ENCODE data around the gene FUNDC1.

The FUNDC1 gene

GRCh38 chrX:44489515-44489914, 53.1 kb downstream of the FUNDC1 start:
- TF ChIP-seq FOXM1 (IDR thresholded peaks at IDR 0.05; ENCODE audit: borderline replicate concordance, low read depth) (no peak), YY1 (IDR thresholded peaks at IDR 0.05; ENCODE audit: low read depth) (no peak), REST (IDR thresholded peaks at IDR 0.05; ENCODE audit: low read depth) (no peak), ZBTB7A (IDR thresholded peaks at IDR 0.05; ENCODE audit: low read depth) (no peak), RAD21 (IDR thresholded peaks at IDR 0.05; ENCODE audit: low read depth) (no peak)

DNA sequence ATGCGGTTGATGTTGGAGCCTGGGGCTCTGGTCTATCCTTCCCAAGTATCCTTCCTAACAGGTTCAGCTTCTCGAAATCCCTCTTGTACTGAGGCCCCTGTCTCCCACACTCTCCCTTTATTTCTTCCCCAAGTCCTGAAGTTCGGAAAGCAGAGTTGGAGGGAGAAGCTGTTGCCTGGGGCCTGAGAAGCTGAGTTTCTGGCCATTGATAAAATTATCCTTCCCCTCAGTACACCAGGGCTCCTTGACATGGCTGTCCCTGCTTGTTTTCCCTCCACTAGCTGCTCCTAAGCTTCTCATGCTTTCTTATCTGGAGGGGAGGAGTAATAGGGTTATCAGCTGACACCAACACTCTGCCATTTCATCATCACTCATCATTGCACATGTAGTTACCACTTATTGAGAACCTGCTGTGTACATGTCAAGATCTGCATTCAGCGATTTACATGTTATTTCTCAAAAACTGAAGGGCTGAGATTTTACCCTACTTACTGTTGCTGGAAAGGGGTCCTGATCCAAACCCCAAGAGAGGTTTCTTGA, 58.0 kb downstream of the FUNDC1 start:
- TF ChIP-seq NFIC (IDR thresholded peaks at IDR 0.05) (no peak), MAX (IDR thresholded peaks at IDR 0.05) (no peak), TAF1 (IDR thresholded peaks at IDR 0.05; ENCODE audit: low read depth) (no peak), ZBTB7A (IDR thresholded peaks at IDR 0.05; ENCODE audit: low read depth) (no peak), RAD21 (IDR thresholded peaks at IDR 0.05; ENCODE audit: low read depth) (no peak), TEAD4 (IDR thresholded peaks at IDR 0.05) (no peak), FOXM1 (IDR thresholded peaks at IDR 0.05; ENCODE audit: borderline replicate concordance, low read depth) (no peak), CEBPB (IDR thresholded peaks at IDR 0.05) (no peak), CREB1 (IDR thresholded peaks at IDR 0.05; ENCODE audit: low read depth) (no peak), EGR1 (IDR thresholded peaks at IDR 0.05) (no peak), YY1 (IDR thresholded peaks at IDR 0.05; ENCODE audit: low read depth) (no peak), EP300 (IDR thresholded peaks at IDR 0.05; ENCODE audit: borderline replicate concordance) (no peak), REST (IDR thresholded peaks at IDR 0.05; ENCODE audit: low read depth) (no peak), TCF12 (IDR thresholded peaks at IDR 0.05; ENCODE audit: low read depth) (no peak)
- TF ChIP-seq, protein P1, sequence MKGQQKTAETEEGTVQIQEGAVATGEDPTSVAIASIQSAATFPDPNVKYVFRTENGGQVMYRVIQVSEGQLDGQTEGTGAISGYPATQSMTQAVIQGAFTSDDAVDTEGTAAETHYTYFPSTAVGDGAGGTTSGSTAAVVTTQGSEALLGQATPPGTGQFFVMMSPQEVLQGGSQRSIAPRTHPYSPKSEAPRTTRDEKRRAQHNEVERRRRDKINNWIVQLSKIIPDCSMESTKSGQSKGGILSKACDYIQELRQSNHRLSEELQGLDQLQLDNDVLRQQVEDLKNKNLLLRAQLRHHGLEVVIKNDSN (IDR thresholded peaks at IDR 0.05) = no peak

GRCh38 chrX:44483965-44484606, 58.6 kb downstream of the FUNDC1 start:
- no peak for TF ChIP-seq ZBTB7A (IDR thresholded peaks at IDR 0.05; ENCODE audit: low read depth)
- TF ChIP-seq EP300 (IDR thresholded peaks at IDR 0.05; ENCODE audit: borderline replicate concordance) = no peak
- TF ChIP-seq NFIC (IDR thresholded peaks at IDR 0.05) = no peak
- TF ChIP-seq YY1 (IDR thresholded peaks at IDR 0.05; ENCODE audit: low read depth) = no peak
- no peak for TF ChIP-seq CEBPB (IDR thresholded peaks at IDR 0.05)
- TF ChIP-seq TAF1 (IDR thresholded peaks at IDR 0.05; ENCODE audit: low read depth) = no peak
- TF ChIP-seq TEAD4 (IDR thresholded peaks at IDR 0.05) = no peak
- no peak for TF ChIP-seq CREB1 (IDR thresholded peaks at IDR 0.05; ENCODE audit: low read depth)
- no peak for TF ChIP-seq FOXM1 (IDR thresholded peaks at IDR 0.05; ENCODE audit: borderline replicate concordance, low read depth)

DNA sequence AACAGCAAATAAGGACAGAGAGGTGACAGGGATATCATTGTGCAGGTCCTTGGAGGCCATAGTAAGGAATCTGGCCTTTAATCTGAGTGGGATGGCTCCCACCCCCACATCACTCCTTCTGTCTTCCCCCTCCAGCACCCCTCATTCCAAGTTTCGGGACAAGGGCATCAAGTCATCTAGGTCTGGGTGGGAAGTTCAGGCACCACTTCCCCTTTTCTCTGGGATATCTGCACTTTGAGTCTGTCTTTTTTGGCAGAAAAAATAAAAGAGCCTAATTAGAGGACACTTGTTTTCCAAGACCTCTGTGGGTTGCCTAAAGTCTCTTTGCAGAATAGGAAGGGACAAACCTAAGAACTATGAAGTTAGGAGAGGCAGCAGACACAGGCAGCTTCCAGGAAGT, 60.1 kb downstream of the FUNDC1 start:
- TF ChIP-seq FOXM1 (IDR thresholded peaks at IDR 0.05; ENCODE audit: borderline replicate concordance, low read depth) (no peak), RAD21 (IDR thresholded peaks at IDR 0.05; ENCODE audit: low read depth) (no peak), EP300 (IDR thresholded peaks at IDR 0.05; ENCODE audit: borderline replicate concordance) (no peak), CREB1 (IDR thresholded peaks at IDR 0.05; ENCODE audit: low read depth) (no peak), REST (IDR thresholded peaks at IDR 0.05; ENCODE audit: low read depth) (no peak), TEAD4 (IDR thresholded peaks at IDR 0.05) (no peak), TAF1 (IDR thresholded peaks at IDR 0.05; ENCODE audit: low read depth) (no peak), TCF12 (IDR thresholded peaks at IDR 0.05; ENCODE audit: low read depth) (no peak), CEBPB (IDR thresholded peaks at IDR 0.05) (no peak), MAX (IDR thresholded peaks at IDR 0.05) (no peak), ZBTB7A (IDR thresholded peaks at IDR 0.05; ENCODE audit: low read depth) (no peak), NFIC (IDR thresholded peaks at IDR 0.05) (no peak), YY1 (IDR thresholded peaks at IDR 0.05; ENCODE audit: low read depth) (no peak), EGR1 (IDR thresholded peaks at IDR 0.05) (no peak)
- TF ChIP-seq, protein P1 (IDR thresholded peaks at IDR 0.05) = no peak
